ENCODE results near the gene CD99L2.

CD99L2 gene

GRCh38 chrX:150898343-150899190, at the start of gene CD99L2:
Gene CD99L2 (minus strand): TSS chrX:150898668. CDS start chrX:150898588, 80 bp downstream.
- DNase-seq: peak; percentile 90

- no peak for DNase-seq
Measured at GRCh38 chrX:150944233-150944632, 45.8 kb upstream of the CD99L2 start.

- no peak for DNase-seq
Measured at GRCh38 chrX:150942942-150943594, 44.6 kb upstream of the CD99L2 start.

- no peak for DNase-seq
Measured at GRCh38 chrX:150941580-150941979, 43.1 kb upstream of the CD99L2 start.

GRCh38 chrX:150940844-150941495, 42.5 kb upstream of the CD99L2 start:
- no peak for DNase-seq

- no peak for DNase-seq
Measured at GRCh38 chrX:150936556-150936955, 38.1 kb upstream of the CD99L2 start.

- no peak for DNase-seq
Measured at GRCh38 chrX:150935467-150935866, 37.0 kb upstream of the CD99L2 start.

- no peak for DNase-seq
Measured at GRCh38 chrX:150934453-150934852, 36.0 kb upstream of the CD99L2 start.

GRCh38 chrX:150933945-150934350, 35.5 kb upstream of the CD99L2 start:
- DNase-seq: no peak

GRCh38 chrX:150929058-150929457, 30.6 kb upstream of the CD99L2 start:
- DNase-seq: no peak

GRCh38 chrX:150926791-150927190, 28.3 kb upstream of the CD99L2 start:
- DNase-seq: no peak

- DNase-seq: no peak
Measured at GRCh38 chrX:150926304-150926703, 27.8 kb upstream of the CD99L2 start.

- no peak for DNase-seq
Measured at GRCh38 chrX:150919401-150919800, 20.9 kb upstream of the CD99L2 start.

- no peak for DNase-seq
Measured at GRCh38 chrX:150913511-150913910, 15.0 kb upstream of the CD99L2 start.

GRCh38 chrX:150907474-150907873, 9.0 kb upstream of the CD99L2 start:
- DNase-seq: no peak

GRCh38 chrX:150906694-150907093, 8.2 kb upstream of the CD99L2 start:
- no peak for DNase-seq

- no peak for DNase-seq
Measured at GRCh38 chrX:150905293-150905692, 6.8 kb upstream of the CD99L2 start.

GRCh38 chrX:150903110-150903508, 4.6 kb upstream of the CD99L2 start:
- no peak for DNase-seq

GRCh38 chrX:150902434-150903109, 4.1 kb upstream of the CD99L2 start:
- no peak for DNase-seq

GRCh38 chrX:150899191-150899757, 806 bp upstream of the CD99L2 start:
- peak; percentile 45 for DNase-seq

- DNase-seq: peak; percentile 67
Measured at GRCh38 chrX:150897421-150898320, 797 bp downstream of the CD99L2 start.

GRCh38 chrX:150896632-150897031, 1.8 kb downstream of the CD99L2 start:
- DNase-seq: no peak
